Activated naive CD4-positive, alpha-beta T cell treated with anti-CD3 and anti-CD28 coated beads, Interleukin-2, amount 50 U/mL, for 72 hours (primary cell): ENCODE data around the gene ELMOD1. TPM values are rescaled to one million over a fixed set of nuclear protein-coding genes. Genes with fewer than 3 reads are reported as not detected.
"Not testable (repeated sequence)": the region's sequence is repeated elsewhere in the genome, so short reads cannot be mapped to it uniquely, and the experiment has no call there.

Experiments used
- ATAC-seq, 2 donors: fragments of 150-1000 bp; cut with Tn5 transposase; 2 replicates each; pipeline ENCODE4 v1.10.0; 2021; ENCODE audit warnings: mild to moderate bottlenecking in 2 of 2, moderate library complexity in 2 of 2
- DNase-seq, 2 donors: peaks; one replicate each; pipeline ENCODE4 v3.0.0; 2021 to 2022; ENCODE audit warnings: low spot score in 2 of 2
- H3K27ac Mint-ChIP-seq, 2 donors: one replicate each; pipeline ENCODE4 v1.8.0; 2022; ENCODE audit warnings: mild to moderate bottlenecking in 2 of 2, mixed read lengths in 2 of 2
- H3K36me3 Mint-ChIP-seq, 2 donors: one replicate each; pipeline ENCODE4 v1.8.0; 2022; ENCODE audit warnings: mixed read lengths in 2 of 2
- H3K9me3 Mint-ChIP-seq, 2 donors: one replicate each; pipeline ENCODE4 v1.8.0; 2022; ENCODE audit warnings: mixed read lengths in 2 of 2
- total RNA-seq, 2 donors: library from RNA; stranded (reverse); gene quantifications; one replicate each; pipeline ENCODE4 v1.2.3, GENCODE V29; 2022

The ELMOD1 gene
- not detected for total RNA-seq

DNA sequence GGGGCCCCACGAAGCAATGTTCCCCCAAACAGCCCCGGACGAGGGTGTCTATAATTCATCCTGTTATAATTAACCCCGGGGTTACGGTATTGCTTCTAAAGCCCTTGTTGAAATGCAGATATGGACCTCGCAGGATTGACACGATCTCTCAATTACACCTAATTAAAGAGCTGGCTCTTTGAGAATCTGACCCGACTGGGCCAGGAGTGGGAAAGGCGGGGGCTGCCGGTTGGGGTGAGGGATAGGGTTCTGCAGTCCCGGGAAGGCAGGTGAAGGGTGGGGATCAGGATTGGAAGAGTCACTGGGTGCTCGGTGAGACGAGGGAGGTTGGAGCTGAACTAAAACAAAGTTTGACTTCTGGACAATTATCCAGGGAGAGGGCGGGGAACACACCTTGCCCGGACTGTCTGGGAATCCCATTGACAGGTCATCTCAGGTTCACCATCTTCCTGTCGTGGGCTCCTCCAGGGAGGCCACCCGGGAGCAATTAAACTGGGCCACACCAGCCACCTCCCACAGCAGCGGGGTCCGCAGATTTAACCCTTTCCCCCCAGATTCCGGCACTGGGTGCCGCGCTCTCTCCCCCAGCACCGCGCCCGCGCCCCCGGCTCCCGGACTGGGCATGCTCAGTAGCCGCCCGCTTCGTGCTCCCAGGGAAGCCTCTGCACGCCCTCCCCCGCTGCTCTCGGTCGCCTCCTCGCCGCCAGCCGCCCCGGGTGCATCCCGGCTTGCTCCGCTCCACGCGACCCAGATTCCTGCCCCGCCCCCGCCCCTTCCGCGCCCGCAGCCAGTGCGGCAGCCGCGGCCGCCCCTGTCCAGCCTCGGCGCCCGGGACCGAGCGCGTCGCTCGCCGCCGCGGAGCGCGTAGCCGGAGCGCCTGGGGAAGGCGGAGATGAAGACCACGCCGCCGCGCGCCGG, at the start of gene ELMOD1:
Gene ELMOD1 (plus strand): TSS at position 688 of the 918 bp plus-strand sequence. CDS start 27,043 bp downstream, outside the sequence.
- peak in 1 of 2 donors; percentile 32 for DNase-seq

DNA sequence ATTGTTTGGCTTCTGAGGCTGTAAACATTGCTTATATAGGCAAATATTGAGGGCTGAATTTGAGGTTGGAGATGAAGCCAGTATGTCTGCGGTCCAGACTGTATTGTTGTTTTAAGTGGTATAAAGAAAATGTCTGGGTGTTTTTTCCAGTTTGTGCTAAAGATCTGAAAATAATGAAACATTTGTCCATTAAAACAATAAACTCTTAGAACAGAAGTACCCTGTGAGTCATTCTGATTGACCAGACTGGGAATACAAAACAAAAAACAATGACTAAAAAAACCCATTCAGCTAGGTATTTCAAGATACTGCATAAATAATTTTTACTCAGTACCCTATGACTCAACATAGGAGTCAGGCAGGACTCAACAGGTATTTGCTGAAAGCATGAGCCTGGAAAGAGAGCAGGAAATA, 45.8 kb upstream of the ELMOD1 start:
- peak overlapping the region in 1 of 2 donors; percentile 12 for H3K27ac Mint-ChIP-seq
- peak in 1 of 2 donors; percentile 78 for ATAC-seq
- peaks cover 0 to 5% of the 10 kb centered on the region in 2 donors for H3K36me3 Mint-ChIP-seq

More for the DNA sequence above, at the start of gene ELMOD1:
- H3K27ac Mint-ChIP-seq: peak within 1 kb of the TSS; percentile 41 to 49
- peak; percentile 51 to 61 for ATAC-seq
- H3K9me3 Mint-ChIP-seq: peaks cover 0 to 4% of the 10 kb centered on the region in 2 donors
- peaks cover 0 to 6% of the 10 kb centered on the region in 2 donors for H3K36me3 Mint-ChIP-seq

DNA sequence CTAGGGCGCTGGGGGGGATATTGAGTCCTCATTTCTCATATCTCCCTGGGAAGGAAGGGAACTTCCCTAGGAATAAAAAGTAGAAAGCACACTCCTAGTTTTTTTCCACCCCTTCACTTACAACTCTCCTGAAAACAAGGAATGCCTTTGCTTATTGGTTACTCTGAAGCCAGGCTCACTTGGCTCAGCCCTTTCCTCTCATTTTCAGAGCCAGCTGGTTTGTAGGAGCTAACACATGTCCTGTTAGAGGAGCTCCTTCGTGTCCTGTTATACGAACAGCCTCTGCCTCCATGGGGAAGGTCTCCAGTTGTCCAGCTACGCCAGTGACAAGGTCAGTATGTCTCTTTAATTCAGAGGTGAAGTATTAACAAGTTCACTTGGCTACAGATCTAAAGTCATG, 43.0 kb upstream of the ELMOD1 start:
- ATAC-seq (no peak), DNase-seq (no peak)
- Mint-ChIP-seq H3K9me3 (no peaks in the 10 kb centered on the region), H3K27ac (no peak overlapping the region), H3K36me3 (peaks cover 0 to 5% of the 10 kb centered on the region in 2 donors)

More for the DNA sequence above, 45.8 kb upstream of the ELMOD1 start:
- H3K9me3 Mint-ChIP-seq: no peaks in the 10 kb centered on the region
- no peak for DNase-seq

DNA sequence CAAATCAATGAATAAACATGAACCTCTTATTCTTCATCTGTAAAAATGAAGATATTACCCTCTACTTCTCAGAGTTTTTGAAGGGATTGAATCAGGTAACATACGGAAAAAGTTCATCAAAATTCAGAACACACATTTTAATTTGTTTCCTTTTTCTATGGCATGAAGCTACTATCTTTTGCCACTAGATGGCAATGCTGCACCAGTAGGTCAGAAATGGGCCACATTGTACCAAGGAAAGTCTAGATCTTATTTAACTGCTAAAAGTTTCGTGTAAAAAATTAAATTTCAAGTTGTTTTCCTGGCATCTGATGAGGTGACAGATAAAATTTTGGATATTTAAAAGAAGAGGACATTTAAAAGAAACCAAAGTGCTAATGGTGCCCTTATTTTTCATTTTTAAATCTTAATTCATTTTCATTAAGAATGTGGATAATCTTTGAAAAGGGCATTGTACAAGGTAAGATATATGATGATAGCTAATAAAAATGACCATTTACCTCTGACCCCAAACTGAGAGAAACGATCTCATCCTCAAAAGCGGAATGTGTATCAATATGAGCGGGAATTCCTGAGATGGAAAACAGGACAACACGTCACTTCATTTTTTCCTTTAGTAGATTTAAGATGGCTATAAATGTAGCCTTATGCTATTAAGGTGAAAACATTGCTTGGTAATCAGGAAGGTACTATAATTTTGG, 41.5 kb upstream of the ELMOD1 start:
- H3K9me3 Mint-ChIP-seq: no peaks in the 10 kb centered on the region
- no peak overlapping the region for H3K27ac Mint-ChIP-seq
- peak in 1 of 2 donors; percentile 40 for ATAC-seq
- no peak for DNase-seq
- no peaks in the 10 kb centered on the region for H3K36me3 Mint-ChIP-seq

DNA sequence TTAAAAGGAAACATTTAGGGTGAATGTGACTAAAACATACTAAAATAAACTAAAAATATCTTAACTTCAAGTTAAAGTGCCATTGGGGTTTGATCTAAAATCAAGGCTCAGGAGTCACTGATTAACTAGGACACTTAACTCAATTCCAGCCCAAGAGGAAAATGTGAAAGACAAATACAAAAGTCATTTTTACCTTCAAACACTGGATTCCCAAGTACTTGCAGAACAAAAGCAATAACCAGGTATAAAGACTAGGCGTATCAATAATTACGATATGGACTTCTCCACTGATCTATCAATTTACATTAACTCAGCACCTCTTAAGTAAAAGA, 41.0 kb upstream of the ELMOD1 start:
- ATAC-seq (no peak), DNase-seq (no peak)
- H3K36me3 Mint-ChIP-seq: no peaks in the 10 kb centered on the region
- H3K9me3 Mint-ChIP-seq: no peaks in the 10 kb centered on the region
- H3K27ac Mint-ChIP-seq: no peak overlapping the region

DNA sequence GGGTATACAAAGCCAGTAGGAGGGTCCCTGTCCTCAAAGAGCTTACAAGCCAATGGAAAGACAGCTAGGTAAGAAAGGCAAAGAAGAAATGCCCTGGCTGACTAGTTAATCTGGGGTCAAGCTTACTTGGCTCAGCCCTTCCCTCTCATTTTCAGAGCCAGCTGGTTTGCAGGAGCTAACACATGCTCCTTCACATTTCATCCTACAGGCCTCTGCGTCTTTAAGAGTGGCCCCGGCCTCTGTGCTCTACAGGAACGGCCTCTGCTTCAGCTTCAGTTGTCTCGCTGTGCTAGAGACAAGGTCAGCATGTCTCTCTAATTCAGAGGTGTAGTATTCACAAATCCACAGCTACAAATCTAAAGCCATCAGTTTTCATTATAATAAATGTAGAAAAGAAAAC, 40.6 kb upstream of the ELMOD1 start:
- H3K36me3 Mint-ChIP-seq: no peaks in the 10 kb centered on the region
- no peak for ATAC-seq
- H3K27ac Mint-ChIP-seq: no peak overlapping the region

DNA sequence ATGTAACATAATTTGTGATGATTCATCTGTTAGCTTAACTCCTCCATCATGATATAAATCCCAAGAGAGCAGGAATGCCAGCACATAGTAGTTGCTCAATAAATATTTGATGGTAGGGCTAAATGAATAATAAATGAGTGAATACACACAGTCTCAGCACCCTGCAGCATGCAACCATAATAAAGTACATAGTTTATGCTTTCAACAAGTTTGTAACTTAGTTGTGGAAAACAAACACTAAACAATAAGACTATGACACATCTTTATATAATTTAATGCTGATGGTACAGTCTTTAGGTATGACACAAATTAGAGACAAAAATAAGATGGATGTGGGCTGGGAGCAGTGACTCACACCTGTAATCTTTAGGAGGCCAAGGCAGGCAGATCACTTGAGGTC, 29.3 kb upstream of the ELMOD1 start:
- ATAC-seq (no peak), DNase-seq (no peak)
- Mint-ChIP-seq H3K36me3 (peaks cover 7 to 22% of the 10 kb centered on the region in 2 donors), H3K9me3 (peaks cover 4 to 6% of the 10 kb centered on the region in 2 donors), H3K27ac (peak overlapping the region; percentile 12 to 94)

More for the DNA sequence above, 40.6 kb upstream of the ELMOD1 start:
- no peaks in the 10 kb centered on the region for H3K9me3 Mint-ChIP-seq
- no peak for DNase-seq

DNA sequence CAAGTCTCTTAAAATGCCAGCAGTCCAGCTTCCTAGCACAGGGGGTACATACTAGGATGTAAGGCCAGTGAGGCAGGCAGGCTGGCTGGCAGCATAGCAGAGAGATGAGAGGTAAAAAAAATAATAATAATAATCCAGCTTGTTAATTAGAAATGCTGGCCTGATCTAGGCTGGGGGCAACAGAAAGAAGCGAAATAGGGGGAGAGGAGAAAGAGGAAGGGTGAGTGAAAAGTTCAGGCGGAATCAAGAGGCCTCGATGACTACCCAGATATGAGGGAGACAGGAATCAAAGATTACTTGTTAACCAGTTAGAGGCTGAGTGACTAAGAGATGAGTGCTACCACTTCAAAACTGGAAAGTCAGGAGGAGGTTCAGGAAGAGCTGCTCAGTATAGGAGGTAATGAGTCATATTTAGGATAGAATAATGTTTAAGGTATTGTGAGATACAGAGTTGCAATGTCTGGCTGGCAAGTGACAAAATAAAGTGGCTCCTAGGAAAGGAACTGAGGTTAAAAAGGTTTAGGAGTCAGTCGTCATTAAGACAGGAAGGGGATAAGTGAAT, 28.2 kb upstream of the ELMOD1 start:
- Mint-ChIP-seq H3K36me3 (peaks cover 7 to 22% of the 10 kb centered on the region in 2 donors), H3K9me3 (peaks cover 4 to 10% of the 10 kb centered on the region in 2 donors), H3K27ac (peak overlapping the region; percentile 38 to 94)
- ATAC-seq (peak; percentile 69 to 74), DNase-seq (no peak)

DNA sequence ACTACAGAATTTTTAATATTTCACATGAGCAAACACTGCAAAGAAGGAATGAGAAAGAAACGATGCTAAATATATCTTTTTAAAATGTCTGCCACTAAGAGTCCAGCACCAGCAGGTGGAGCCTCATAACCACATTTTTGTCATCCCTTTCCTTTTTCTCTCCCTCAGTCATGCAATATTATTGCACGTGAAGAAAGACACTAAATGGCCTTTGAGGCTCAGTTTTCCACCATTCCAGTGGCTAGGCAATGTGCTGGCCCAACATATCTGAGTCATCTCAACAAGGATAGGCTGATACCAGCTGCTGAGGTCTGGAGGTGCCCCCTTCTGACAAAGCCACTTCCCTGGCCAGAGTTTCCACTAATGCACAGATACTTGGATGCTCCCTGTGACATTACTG, 27.2 kb upstream of the ELMOD1 start:
- ATAC-seq (peak in 1 of 2 donors; percentile 17), DNase-seq (no peak)
- peaks cover 4 to 10% of the 10 kb centered on the region in 2 donors for H3K9me3 Mint-ChIP-seq
- H3K27ac Mint-ChIP-seq: peak overlapping the region in 1 of 2 donors; percentile 94
- peaks cover 7 to 22% of the 10 kb centered on the region in 2 donors for H3K36me3 Mint-ChIP-seq

DNA sequence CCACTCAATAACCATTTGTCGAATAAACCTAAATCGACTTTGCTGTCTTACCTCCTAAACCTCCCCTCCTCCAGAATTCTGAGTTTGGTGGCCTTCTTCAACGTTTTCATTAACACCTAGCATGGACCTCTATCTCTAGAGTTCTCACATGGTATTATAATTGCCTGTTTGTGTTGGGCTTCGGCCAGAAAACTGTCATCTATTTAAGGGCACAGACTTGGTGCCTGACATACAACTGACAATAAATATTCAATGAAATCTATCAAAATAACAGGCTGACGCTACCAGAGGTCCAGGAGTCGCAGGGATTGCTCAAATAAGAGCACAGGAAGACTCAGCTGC, 26.1 kb upstream of the ELMOD1 start:
- Mint-ChIP-seq H3K27ac (peak overlapping the region; percentile 92 to 94), H3K9me3 (peaks cover 4 to 10% of the 10 kb centered on the region in 2 donors), H3K36me3 (peaks cover 0 to 17% of the 10 kb centered on the region in 2 donors)
- ATAC-seq (peak in 1 of 2 donors; percentile 1), DNase-seq (no peak)

DNA sequence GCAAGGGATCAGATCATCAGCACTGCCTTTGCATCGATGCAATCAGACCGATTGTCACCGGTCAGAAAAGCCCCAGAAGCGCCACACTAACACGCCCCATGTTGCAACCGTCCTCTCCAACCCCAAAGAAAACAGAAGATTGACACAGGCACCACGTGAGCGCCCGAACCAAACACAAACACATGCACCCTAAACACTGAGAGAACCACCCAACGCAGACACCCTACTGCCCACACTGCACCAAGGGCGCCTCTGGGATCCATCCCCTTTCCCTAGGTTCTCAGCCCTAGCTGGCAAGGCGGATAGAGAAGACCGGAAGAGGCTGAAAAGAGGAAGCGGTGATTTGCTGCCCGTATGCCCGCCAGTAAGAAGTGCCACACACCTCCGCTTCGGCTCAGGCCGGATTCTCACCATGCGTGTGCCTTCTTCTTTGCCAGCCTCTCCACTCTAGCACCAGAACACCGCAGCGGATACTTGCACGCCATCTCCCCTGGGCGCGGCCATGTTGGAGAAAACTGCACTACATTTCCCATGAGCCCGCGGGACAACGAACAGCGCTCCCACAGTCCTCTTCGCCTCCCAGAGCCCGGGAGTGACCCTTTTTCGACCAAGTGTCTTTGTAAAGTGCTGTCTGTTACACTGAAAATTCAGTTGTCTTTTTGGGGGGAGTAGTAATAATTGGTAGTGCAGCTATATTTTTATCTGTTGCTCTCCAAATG, 25.6 kb upstream of the ELMOD1 start, which contains the start of gene ALKBH8:
Gene ALKBH8 (minus strand): TSS at position 517 of the 719 bp plus-strand sequence. CDS start 4,842 bp downstream, outside the sequence.
- Mint-ChIP-seq H3K36me3 (peaks cover 0 to 17% of the 10 kb centered on the region in 2 donors), H3K9me3 (peaks cover 4 to 10% of the 10 kb centered on the region in 2 donors), H3K27ac (peak within 1 kb of the TSS; percentile 92 to 94)
- ATAC-seq (peak; percentile 77 to 86), DNase-seq (peak; percentile 70 to 76)

DNA sequence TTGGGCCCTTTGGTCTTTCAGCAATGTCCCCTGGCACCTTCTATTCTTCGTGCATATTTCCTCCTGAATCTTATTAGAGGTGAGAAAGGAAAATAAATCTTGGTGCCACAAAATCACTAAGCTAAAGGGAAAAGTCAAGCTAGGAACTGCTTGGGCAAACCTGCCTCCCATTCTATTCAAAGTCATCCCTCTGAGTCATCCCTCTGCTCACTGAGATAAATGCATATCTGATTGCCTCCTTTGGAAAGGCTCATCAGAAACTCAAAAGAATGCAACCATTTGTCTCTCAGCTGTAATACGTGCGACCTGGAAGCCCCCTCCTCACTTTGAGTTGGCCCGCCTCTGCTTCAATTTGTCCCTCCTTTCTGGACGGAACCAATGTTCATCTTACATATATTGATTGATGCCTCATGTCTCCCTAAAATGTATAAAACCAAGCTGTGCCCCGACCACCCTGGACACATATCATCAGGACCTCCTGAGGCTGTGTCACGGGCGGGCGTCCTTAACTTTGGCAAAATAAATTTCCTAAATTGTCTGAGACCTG, 24.9 kb upstream of the ELMOD1 start:
- DNase-seq, H3K9me3 Mint-ChIP-seq: not testable (repeated sequence)
- ATAC-seq: peak in 1 of 2 donors; percentile 16
- H3K27ac Mint-ChIP-seq: peak overlapping the region; percentile 92 to 94
- H3K36me3 Mint-ChIP-seq: peaks cover 0 to 17% of the 10 kb centered on the region in 2 donors

DNA sequence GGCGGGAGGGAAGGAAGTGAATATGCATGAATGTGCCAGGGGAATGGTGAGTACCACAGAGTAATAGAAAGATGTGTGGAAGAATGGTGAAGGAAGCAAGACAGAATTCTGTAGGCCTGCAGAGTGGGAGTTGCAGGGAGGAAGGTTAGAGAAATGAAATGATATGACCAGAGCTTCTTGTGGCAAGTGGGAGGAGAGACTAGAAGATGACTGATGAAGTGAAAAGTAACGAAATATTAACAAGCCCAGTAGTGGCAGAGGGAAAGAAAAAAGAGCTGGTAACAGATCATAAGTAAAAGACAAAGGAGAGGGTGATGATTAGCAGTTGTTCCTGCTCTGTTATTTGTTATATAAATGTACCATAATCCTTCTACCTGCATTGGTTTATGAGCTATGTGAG, 24.4 kb upstream of the ELMOD1 start:
- ATAC-seq (no peak), DNase-seq (no peak)
- peaks cover 0 to 17% of the 10 kb centered on the region in 2 donors for H3K36me3 Mint-ChIP-seq
- peak overlapping the region in 1 of 2 donors; percentile 94 for H3K27ac Mint-ChIP-seq
- H3K9me3 Mint-ChIP-seq: peaks cover 4 to 10% of the 10 kb centered on the region in 2 donors

DNA sequence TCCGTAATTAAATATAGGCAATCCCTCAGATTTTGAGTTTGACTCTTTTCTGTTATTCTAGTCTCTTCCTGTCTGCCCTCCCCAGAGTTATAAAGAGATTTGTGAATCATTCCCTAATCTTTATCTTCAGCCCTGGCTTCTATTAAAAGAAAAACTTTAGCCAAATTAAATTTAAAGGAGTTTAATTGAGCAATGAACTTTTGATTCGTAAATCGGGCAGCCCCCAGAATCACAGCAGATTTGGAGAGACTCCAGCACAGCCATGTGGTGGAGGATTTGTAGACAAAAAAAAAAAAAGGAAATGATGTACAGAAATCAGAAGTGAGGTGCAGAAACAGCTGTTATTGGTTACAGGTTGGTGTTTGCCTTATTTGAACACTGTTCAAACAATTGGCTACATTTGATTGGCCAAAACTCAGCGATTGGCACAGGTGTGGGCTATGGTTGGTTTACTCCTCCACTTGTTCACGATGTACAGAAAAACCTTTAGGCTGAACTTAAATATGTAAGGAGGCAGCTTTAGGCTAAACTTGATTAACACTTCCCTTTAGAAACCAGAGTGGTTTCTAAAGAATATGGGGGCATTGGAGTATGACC, 23.1 kb upstream of the ELMOD1 start:
- DNase-seq: no peak
- Mint-ChIP-seq H3K36me3 (peaks cover 0 to 17% of the 10 kb centered on the region in 2 donors), H3K27ac (no peak overlapping the region), H3K9me3 (peaks cover 4 to 10% of the 10 kb centered on the region in 2 donors)
- ATAC-seq: no peak

DNA sequence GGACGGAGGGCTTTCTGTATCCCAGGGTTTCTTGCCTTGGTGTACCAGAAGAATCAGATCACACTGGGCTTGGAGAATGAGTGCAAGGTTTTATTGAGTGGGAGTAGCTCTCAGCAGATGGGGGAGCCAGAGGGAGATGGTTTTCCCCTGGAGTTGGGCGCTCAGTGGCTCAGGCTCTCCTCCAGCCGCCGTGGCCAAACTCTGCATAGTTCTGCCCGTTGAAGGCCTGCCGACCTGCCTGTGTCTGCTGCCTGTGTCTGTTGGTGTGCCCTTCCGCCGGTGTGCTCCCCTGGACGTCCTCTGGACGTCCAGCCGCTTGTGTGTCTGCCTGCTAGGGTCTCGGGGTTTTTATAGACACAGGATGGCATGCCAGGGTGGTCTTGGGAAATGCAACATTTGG, 20.9 kb upstream of the ELMOD1 start:
- Mint-ChIP-seq H3K9me3 (peaks cover 4 to 10% of the 10 kb centered on the region in 2 donors), H3K36me3 (peaks cover 0 to 15% of the 10 kb centered on the region in 2 donors), H3K27ac (peak overlapping the region in 1 of 2 donors; percentile 57)
- DNase-seq (no peak), ATAC-seq (no peak)
